Colonic mucosa (tissue), 4 donors: ENCODE data around the gene RALGAPB. TPM values are rescaled to one million over a fixed set of nuclear protein-coding genes. Genes with fewer than 3 reads are reported as not detected.
"Not testable (repeated sequence)": the region's sequence is repeated elsewhere in the genome, so short reads cannot be mapped to it uniquely, and the experiment has no call there.

Source experiments
- DNase-seq: peaks from one replicate; pipeline ENCODE4 v3.0.0-alpha.2; 2020
- H3K27ac ChIP-seq: fragments of 200-600 bp; one replicate; pipeline ENCODE4 v1.8.0; 2021
- H3K27me3 ChIP-seq: fragments of 200-600 bp; one replicate; pipeline ENCODE4 v1.8.0; 2021
- H3K36me3 ChIP-seq: fragments of 200-600 bp; one replicate; pipeline ENCODE4 v1.8.0; 2021
- H3K4me1 ChIP-seq: fragments of 200-600 bp; one replicate; pipeline ENCODE4 v1.8.0; 2021; ENCODE audit warnings: mild to moderate bottlenecking
- H3K4me3 ChIP-seq: fragments of 200-600 bp; one replicate; pipeline ENCODE4 v1.8.0; 2021
- H3K9ac ChIP-seq, 2 donors: one replicate each; pipeline ENCODE4 v1.7.0; 2013; ENCODE audit warnings: control low read depth in 2 of 2, low read depth in 2 of 2, low read length in 2 of 2
- H3K9me3 ChIP-seq: fragments of 200-600 bp; one replicate; pipeline ENCODE4 v1.8.0; 2021
- intact Hi-C: fragments of 100-400 bp; cut with DNase I; formaldehyde crosslinking; loops from one replicate; pipeline ENCODE4 v1.14.1; 2022
- total RNA-seq, 2 donors: library from RNA; stranded (reverse); fragmentation: NEBNext Ultra II Directional in 1 of 2; extraction: Animal tissue kit (Norgen Biotek cat#: 25700) in 1 of 2; gene quantifications; one replicate each; pipeline ENCODE4 v1.2.1, GENCODE V29; 2021
- TF ChIP-seq, protein P1 (sequence below): fragments of 200-600 bp; IDR thresholded peaks from one replicate; pipeline ENCODE4 v1.8.0; 2022; ENCODE audit warnings: antibody characterized with exemption, mild to moderate bottlenecking
- donor health status: healthy.
- donor health status: DM: no; HTN: no; CAD: no.
- donor health status: DM: no; HTN: no; CAD: no.

RALGAPB gene
- total RNA-seq, 2 donors from 2014 or later, result 30.5 to 33.7 TPM

DNA sequence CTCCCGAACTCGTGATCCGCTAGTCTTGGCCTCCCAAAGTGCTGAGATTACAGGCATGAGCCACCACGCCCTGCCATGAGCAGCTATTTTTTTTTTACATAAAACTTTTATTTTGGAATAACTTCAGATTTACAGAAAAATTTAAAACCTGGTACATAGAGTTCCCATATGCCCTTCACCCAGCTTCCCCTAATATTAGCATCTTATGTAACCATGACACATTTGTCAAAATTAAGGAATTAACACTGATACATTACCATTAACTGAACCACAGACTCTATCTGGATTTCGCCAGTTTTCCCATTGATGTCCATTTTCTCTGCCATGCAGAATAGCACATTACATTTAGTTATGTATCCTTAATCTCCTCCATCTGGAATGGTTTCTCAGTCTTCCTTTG lies 14.3 kb upstream of the RALGAPB start:
- Histone ChIP-seq H3K9ac (no peak overlapping the region), H3K27me3 (no peaks in the 10 kb centered on the region), H3K4me3 (no peak overlapping the region), H3K36me3 (no peaks in the 10 kb centered on the region), H3K9me3 (no peaks in the 10 kb centered on the region), H3K4me1 (no peaks in the 10 kb centered on the region), H3K27ac (no peak overlapping the region)
- intact Hi-C loops, result no loop called here
- TF ChIP-seq, protein P1, sequence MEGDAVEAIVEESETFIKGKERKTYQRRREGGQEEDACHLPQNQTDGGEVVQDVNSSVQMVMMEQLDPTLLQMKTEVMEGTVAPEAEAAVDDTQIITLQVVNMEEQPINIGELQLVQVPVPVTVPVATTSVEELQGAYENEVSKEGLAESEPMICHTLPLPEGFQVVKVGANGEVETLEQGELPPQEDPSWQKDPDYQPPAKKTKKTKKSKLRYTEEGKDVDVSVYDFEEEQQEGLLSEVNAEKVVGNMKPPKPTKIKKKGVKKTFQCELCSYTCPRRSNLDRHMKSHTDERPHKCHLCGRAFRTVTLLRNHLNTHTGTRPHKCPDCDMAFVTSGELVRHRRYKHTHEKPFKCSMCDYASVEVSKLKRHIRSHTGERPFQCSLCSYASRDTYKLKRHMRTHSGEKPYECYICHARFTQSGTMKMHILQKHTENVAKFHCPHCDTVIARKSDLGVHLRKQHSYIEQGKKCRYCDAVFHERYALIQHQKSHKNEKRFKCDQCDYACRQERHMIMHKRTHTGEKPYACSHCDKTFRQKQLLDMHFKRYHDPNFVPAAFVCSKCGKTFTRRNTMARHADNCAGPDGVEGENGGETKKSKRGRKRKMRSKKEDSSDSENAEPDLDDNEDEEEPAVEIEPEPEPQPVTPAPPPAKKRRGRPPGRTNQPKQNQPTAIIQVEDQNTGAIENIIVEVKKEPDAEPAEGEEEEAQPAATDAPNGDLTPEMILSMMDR, result no peak
- DNase-seq, result no peak

DNA sequence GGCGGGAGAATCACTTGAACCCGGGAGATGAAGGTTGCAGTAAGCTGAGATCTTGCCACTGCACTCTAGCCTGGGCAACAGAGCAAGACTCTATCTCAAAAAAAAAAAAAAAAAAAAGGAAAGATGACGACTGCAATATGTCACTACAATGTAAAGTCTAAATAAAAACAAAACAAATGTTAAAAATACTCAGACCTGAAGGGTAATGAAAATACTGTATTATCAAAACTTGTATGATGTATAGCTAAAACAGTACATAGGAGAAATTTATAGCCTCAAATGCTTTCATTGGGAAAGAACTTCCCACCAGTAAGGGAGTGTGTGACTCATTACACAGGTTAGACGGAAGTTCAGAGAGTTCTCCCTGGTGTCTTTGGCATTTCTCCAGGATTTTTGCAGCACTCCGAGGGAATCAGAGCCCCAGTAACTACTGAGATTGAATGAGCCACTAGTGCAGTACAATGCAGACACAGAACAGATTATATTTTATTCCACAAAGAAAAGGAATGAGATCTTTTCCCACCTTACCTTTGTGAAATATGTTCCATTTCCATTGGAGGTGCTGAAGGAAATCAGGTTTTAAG lies 12.5 kb upstream of the RALGAPB start:
- H3K9me3 ChIP-seq, result no peaks in the 10 kb centered on the region
- H3K36me3 ChIP-seq, result no peaks in the 10 kb centered on the region
- no peak overlapping the region for H3K4me3 ChIP-seq
- H3K27ac ChIP-seq, result no peak overlapping the region
- H3K27me3 ChIP-seq, result no peaks in the 10 kb centered on the region
- no peaks in the 10 kb centered on the region for H3K4me1 ChIP-seq
- DNase-seq, result peak; percentile 70
- TF ChIP-seq, protein P1, result no peak
- no peak overlapping the region for H3K9ac ChIP-seq
- intact Hi-C loops, result no loop called here

DNA sequence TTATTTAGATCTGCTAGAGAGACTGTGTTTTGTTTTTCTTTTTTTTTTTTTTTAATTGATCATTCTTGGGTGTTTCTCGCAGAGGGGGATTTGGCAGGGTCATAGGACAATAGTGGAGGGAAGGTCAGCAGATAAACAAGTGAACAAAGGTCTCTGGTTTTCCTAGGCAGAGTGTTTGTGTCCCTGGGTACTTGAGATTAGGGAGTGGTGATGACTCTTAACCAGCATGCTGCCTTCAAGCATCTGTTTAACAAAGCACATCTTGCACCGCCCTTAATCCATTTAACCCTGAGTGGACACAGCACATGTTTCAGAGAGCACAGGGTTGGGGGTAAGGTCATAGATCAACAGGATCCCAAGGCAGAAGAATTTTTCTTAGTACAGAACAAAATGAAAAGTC lies 12.0 kb upstream of the RALGAPB start:
- H3K9me3 ChIP-seq, intact Hi-C loops, H3K27ac ChIP-seq, H3K36me3 ChIP-seq, H3K4me1 ChIP-seq, H3K27me3 ChIP-seq, H3K4me3 ChIP-seq, H3K9ac ChIP-seq, DNase-seq: not testable (repeated sequence)

DNA sequence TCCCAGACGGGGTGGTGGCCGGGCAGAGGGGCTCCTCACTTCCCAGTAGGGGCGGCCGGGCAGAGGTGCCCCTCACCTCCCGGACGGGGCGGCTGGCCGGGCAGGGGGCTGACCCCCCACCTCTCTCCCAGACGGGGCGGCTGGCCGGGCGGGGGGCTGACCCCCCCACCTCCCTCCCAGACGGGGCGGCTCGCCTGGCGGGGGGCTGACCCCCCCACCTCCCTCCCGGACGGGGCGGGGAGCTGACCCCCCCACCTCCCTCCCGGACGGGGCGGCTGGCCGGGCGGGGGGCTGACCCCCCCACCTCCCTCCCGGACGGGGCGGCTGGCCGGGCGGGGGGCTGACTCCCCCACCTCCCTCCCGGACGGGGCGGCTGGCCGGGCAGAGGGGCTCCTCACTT lies 11.5 kb upstream of the RALGAPB start:
- H3K27ac ChIP-seq, intact Hi-C loops, H3K4me1 ChIP-seq, H3K36me3 ChIP-seq, H3K4me3 ChIP-seq, H3K9me3 ChIP-seq, DNase-seq, H3K27me3 ChIP-seq, H3K9ac ChIP-seq: not testable (repeated sequence)

DNA sequence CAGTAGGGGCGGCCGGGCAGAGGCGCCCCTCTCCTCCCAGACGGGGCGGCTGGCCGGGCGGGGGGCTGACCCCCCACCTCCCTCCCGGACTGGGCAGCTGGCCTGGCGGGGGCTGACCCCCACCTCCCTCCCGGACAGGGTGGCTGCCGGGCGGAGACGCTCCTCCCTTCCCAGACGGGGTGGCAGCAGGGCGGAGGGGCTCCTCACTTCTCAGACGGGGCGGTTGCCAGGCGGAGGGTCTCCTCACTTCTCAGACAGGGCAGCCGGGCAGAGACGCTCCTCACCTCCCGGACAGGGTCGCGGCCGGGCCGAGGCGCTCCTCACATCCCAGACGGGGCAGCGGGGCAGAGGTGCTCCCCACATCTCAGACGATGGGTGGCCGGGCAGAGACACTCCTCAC lies 11.1 kb upstream of the RALGAPB start:
- H3K4me1 ChIP-seq, intact Hi-C loops, H3K36me3 ChIP-seq, H3K27ac ChIP-seq, H3K27me3 ChIP-seq, H3K9ac ChIP-seq, H3K4me3 ChIP-seq, DNase-seq, H3K9me3 ChIP-seq: not testable (repeated sequence)

DNA sequence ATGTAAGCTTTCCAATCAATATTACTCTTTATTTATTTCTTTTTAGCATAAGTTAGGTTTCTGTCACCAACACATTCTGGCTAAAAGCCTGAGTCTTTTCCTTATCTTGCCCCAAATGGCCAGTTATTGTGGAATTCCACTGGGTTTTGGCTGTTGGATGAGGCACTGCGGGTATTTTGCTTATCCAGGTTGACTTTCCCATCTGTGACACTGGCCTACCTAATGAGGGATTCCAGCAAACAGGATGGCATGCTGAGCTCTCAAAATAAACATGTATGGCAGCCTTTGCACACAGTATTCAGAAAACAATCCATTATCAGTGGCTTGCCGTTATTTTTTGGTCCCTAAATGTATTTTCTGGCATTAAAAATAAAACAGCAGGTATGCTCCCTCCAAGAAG lies 6.5 kb upstream of the RALGAPB start:
- Histone ChIP-seq H3K9ac (no peak overlapping the region), H3K4me3 (no peak overlapping the region), H3K4me1 (no peaks in the 10 kb centered on the region), H3K27me3 (no peaks in the 10 kb centered on the region), H3K9me3 (no peaks in the 10 kb centered on the region), H3K27ac (no peak overlapping the region), H3K36me3 (no peaks in the 10 kb centered on the region)
- TF ChIP-seq, protein P1, result no peak
- intact Hi-C loops, result no loop called here
- no peak for DNase-seq

DNA sequence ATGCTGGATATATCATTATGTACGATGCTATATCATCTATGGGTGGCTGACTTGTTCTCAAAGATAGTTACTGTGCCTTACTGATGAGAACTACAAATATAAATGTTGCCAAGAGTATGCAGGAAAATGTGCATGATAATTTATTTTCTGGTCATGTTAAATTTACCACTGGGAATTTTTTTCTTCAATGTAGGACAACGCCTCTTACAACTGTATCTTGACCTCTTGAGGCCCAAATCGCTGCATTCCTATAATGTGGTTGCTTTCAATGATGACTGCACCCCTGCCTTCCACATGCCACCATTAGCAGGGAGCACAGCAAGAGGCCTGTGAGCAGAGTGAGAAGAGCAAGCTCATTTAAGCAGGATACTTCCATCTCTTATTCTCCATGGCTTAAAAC lies 5.7 kb upstream of the RALGAPB start:
- H3K4me3 ChIP-seq, result no peak overlapping the region
- DNase-seq, result no peak
- intact Hi-C loops, result no loop called here

More for the DNA sequence above, 5.7 kb upstream of the RALGAPB start:
- Histone ChIP-seq H3K9ac (no peak overlapping the region), H3K36me3 (no peaks in the 10 kb centered on the region), H3K4me1 (no peaks in the 10 kb centered on the region), H3K9me3 (no peaks in the 10 kb centered on the region), H3K27me3 (no peaks in the 10 kb centered on the region), H3K27ac (no peak overlapping the region)
- TF ChIP-seq, protein P1, result no peak
